OCI-LY3 (cell line): ENCODE data around the gene CDO1.

Experiments
- EZH2phosphoT487 ChIP-seq: fragments of 200-600 bp; shearing (Covaris generic); IDR thresholded peaks from 2 replicates; pipeline ENCODE4 v1.6.1; 2018; ENCODE audit warnings: antibody characterized with exemption, mixed run types, low read depth
- TF ChIP-seq, protein P1 (sequence below): fragments of 200-600, 300-600 bp; sonication (generic); IDR thresholded peaks from 2 replicates; pipeline ENCODE4 v1.5.1; 2014; ENCODE audit warnings: antibody characterized with exemption, low read length, low read depth

DNA sequence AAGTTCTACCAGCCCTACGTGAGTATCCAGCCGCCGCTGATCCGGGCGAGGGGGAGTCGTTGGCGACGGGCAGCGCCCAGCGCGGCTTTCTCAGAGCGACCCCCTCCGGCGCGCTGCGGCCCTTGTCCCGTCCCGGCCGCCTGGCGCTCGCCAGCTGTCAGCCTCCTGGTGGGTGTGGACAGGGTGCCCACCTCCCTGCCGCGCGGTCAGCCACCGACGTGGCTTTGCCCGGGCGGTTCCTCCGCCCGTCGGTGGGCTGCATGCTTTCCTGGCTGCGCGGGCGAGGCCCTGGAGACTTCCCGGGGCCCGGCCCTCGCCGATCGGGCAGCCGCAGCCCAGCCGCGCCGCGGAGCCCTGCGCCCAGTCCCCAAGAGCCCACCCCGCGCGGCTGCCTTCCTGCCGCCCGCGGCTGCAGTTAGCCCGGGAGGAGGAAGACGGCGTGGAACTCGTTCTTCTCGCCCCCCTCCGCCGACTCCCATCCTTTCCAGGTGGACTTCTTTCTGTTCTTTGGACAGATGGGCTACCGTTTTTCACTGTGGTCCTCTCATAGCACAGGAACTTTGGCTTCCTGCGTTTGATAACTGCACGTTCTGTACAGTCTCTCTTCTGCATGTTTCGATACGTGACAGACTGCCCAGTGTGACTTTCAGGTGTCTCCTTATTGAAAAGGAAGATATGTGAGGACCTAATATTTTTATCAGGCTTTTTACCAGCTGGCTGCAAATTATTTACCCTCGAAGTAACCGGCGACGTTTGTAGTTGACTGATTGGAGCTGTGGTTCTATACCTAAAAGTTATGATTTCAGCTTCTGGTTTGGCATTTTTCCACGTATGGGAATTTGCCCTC is 25.9 kb upstream of the CDO1 start:
- TF ChIP-seq, protein P1, sequence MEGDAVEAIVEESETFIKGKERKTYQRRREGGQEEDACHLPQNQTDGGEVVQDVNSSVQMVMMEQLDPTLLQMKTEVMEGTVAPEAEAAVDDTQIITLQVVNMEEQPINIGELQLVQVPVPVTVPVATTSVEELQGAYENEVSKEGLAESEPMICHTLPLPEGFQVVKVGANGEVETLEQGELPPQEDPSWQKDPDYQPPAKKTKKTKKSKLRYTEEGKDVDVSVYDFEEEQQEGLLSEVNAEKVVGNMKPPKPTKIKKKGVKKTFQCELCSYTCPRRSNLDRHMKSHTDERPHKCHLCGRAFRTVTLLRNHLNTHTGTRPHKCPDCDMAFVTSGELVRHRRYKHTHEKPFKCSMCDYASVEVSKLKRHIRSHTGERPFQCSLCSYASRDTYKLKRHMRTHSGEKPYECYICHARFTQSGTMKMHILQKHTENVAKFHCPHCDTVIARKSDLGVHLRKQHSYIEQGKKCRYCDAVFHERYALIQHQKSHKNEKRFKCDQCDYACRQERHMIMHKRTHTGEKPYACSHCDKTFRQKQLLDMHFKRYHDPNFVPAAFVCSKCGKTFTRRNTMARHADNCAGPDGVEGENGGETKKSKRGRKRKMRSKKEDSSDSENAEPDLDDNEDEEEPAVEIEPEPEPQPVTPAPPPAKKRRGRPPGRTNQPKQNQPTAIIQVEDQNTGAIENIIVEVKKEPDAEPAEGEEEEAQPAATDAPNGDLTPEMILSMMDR, result no peak
- no peak for TF ChIP-seq EZH2phosphoT487
